SK-N-SH (cell line): Measurements from ENCODE around the gene CD180. TPM values are rescaled to one million over a fixed set of nuclear protein-coding genes. Genes with fewer than 3 reads are reported as not detected.

Experiments used
- CTCF ChIA-PET: fragments of 300-600, 350-600 bp; formaldehyde crosslinking; extraction: SDS; loops from one replicate; lab custom pipeline; 2021; lab: Yijun Ruan, JAX
- POLR2A ChIA-PET: fragments of 350-600 bp; sonication (Branson Sonifier 250); formaldehyde crosslinking; extraction: SDS; loops from one replicate; lab custom pipeline; 2020; ENCODE audit warnings: antibody characterized with exemption, inconsistent platforms; lab: Yijun Ruan, JAX
- DNase-seq: peaks from one replicate; pipeline ENCODE4 v3.0.0; 2012
- H2AFZ ChIP-seq: fragments of 200-600 bp; sonication (generic); 2 replicates; pipeline ENCODE4 v1.8.1; 2016; ENCODE audit warnings: antibody characterized with exemption, mild to moderate bottlenecking, low read depth
- H3F3A ChIP-seq: fragments of 200-600 bp; sonication (generic); replicated peaks from 2 replicates; pipeline ENCODE3; 2016; ENCODE audit warnings: antibody characterized with exemption, mild to moderate bottlenecking; ENCODE audit not compliant: insufficient read depth
- H3K27ac ChIP-seq, 2 experiments: fragments of 200-500 bp in 1 of 2; fragments of 200-600 bp in 1 of 2; sonication (Bioruptor generic) in 1 of 2; sonication (generic), shearing (Covaris generic) in 1 of 2; 2 replicates each; pipeline versions ENCODE4 v1.5.1 to v1.6.1; 2014 to 2016; ENCODE audit warnings: low read depth in 2 of 2, inconsistent platforms in 1 of 2, low read length in 1 of 2, mild to moderate bottlenecking in 1 of 2, mixed read lengths in 1 of 2
- H3K27me3 ChIP-seq: fragments of 200-600 bp; sonication (generic), shearing (Covaris generic); 2 replicates; pipeline ENCODE4 v1.6.1; 2016; ENCODE audit warnings: mixed run types; ENCODE audit not compliant: insufficient read depth
- H3K36me3 ChIP-seq, 2 experiments: fragments of 200-500 bp in 1 of 2; fragments of 200-600 bp in 1 of 2; sonication (Bioruptor generic) in 1 of 2; sonication (generic) in 1 of 2; replicated peaks in 1 of 2; 2 replicates each; pipeline versions ENCODE3 to v1.5.1; 2014 to 2016; ENCODE audit warnings: low read length in 1 of 2, mild to moderate bottlenecking in 1 of 2; ENCODE audit not compliant: insufficient read depth in 2 of 2, control insufficient read depth in 1 of 2
- H3K4me1 ChIP-seq, 2 experiments: fragments of 200-500 bp in 1 of 2; fragments of 200-600 bp in 1 of 2; sonication (Bioruptor generic) in 1 of 2; sonication (generic), shearing (Covaris generic) in 1 of 2; 2 replicates each; pipeline versions ENCODE4 v1.5.1 to v1.6.1; 2014 to 2016; ENCODE audit warnings: low read depth in 1 of 2, low read length in 1 of 2, mixed run types in 1 of 2; ENCODE audit not compliant: insufficient read depth in 2 of 2, control insufficient read depth in 1 of 2
- H3K4me2 ChIP-seq: fragments of 200-600 bp; sonication (generic), shearing (Covaris generic); 2 replicates; pipeline ENCODE4 v1.6.1; 2017; ENCODE audit warnings: mixed run types
- H3K4me3 ChIP-seq, 2 experiments: fragments of 200-500 bp in 1 of 2; fragments of 200-600 bp in 1 of 2; sonication (Bioruptor generic) in 1 of 2; sonication (generic), shearing (Covaris generic) in 1 of 2; 2 replicates each; pipeline versions ENCODE4 v1.5.1 to v1.8.1; 2014 to 2016; ENCODE audit warnings: low read depth in 2 of 2, inconsistent platforms in 1 of 2, low read length in 1 of 2, mild to moderate bottlenecking in 1 of 2, mixed read lengths in 1 of 2, moderate library complexity in 1 of 2
- H3K79me2 ChIP-seq: fragments of 200-600 bp; sonication (generic); 2 replicates; pipeline ENCODE4 v1.8.1; 2017; ENCODE audit warnings: mild to moderate bottlenecking; ENCODE audit not compliant: insufficient read depth
- H3K9ac ChIP-seq: fragments of 200-600 bp; sonication (generic); 2 replicates; pipeline ENCODE4 v1.6.1; 2017; ENCODE audit warnings: mixed run types
- H3K9me2 ChIP-seq: fragments of 200-600 bp; sonication (generic); 2 replicates; pipeline ENCODE4 v1.6.1; 2017; ENCODE audit warnings: mixed run types
- H3K9me3 ChIP-seq: fragments of 200-600 bp; sonication (generic); 2 replicates; pipeline ENCODE4 v1.6.1; 2017; ENCODE audit warnings: mixed run types, mild to moderate bottlenecking, moderate library complexity
- H4K20me1 ChIP-seq: fragments of 200-600 bp; sonication (generic); 2 replicates; pipeline ENCODE4 v1.6.1; 2017; ENCODE audit warnings: mild to moderate bottlenecking, mixed run types; ENCODE audit not compliant: insufficient read depth
- CHD2 ChIP-seq: fragments of 150-350 bp; IDR thresholded peaks from 2 replicates; pipeline ENCODE4 v1.6.1; 2018; ENCODE audit warnings: low read length; ENCODE audit not compliant: partially characterized antibody
- ELF1 ChIP-seq: IDR thresholded peaks from 2 replicates; pipeline ENCODE4 v1.4.0; 2012
- EP300 ChIP-seq, 2 experiments: IDR thresholded peaks; 2 replicates each; pipeline versions ENCODE4 v1.4.0 to v1.6.1; 2012; ENCODE audit warnings: borderline replicate concordance in 1 of 2, low read depth in 1 of 2, low read length in 1 of 2
- EZH2phosphoT487 ChIP-seq: fragments of 200-600 bp; sonication (generic); IDR thresholded peaks from 2 replicates; pipeline ENCODE4 v1.6.1; 2017; ENCODE audit warnings: low read depth, mixed run types, mild to moderate bottlenecking, antibody characterized with exemption, moderate library complexity, borderline replicate concordance
- FOXM1 ChIP-seq: IDR thresholded peaks from 2 replicates; pipeline ENCODE4 v1.4.0; 2012; ENCODE audit warnings: low read depth, mild to moderate bottlenecking
- GABPA ChIP-seq: IDR thresholded peaks from 2 replicates; pipeline ENCODE4 v1.4.0; 2012; ENCODE audit warnings: low read depth, mild to moderate bottlenecking
- GATA2 ChIP-seq: sonication (generic); formaldehyde crosslinking; IDR thresholded peaks from 2 replicates; pipeline ENCODE4 v1.5.0; 2020; ENCODE audit warnings: mild to moderate bottlenecking, missing genetic modification reagents
- NRF1 ChIP-seq: IDR thresholded peaks from 2 replicates; pipeline ENCODE4 v1.6.1; 2012; ENCODE audit warnings: low read depth, mild to moderate bottlenecking, low read length
- POLR2AphosphoS5 ChIP-seq: IDR thresholded peaks from 2 replicates; pipeline ENCODE4 v1.6.1; 2012; ENCODE audit warnings: low read depth, low read length
- RAD21 ChIP-seq: IDR thresholded peaks from 2 replicates; pipeline ENCODE4 v1.6.1; 2012; ENCODE audit warnings: mild to moderate bottlenecking, low read length
- SIN3A ChIP-seq: IDR thresholded peaks from 2 replicates; pipeline ENCODE4 v1.6.1; 2012; ENCODE audit warnings: low read depth, mild to moderate bottlenecking, low read length, moderate library complexity, borderline replicate concordance
- SMC3 ChIP-seq: IDR thresholded peaks from 2 replicates; pipeline ENCODE4 v1.6.1; 2012; ENCODE audit warnings: low read depth, low read length, improper control_type of control experiment
- TCF12 ChIP-seq: IDR thresholded peaks from 2 replicates; pipeline ENCODE4 v1.4.0; 2012
- TEAD4 ChIP-seq: IDR thresholded peaks from 2 replicates; pipeline ENCODE4 v1.4.0; 2012; ENCODE audit warnings: mild to moderate bottlenecking, borderline replicate concordance; ENCODE audit not compliant: insufficient read depth
- WGBS: methylation state at CpG from one replicate; pipeline ENCODE4 v1.1.6; 2017; ENCODE audit warnings: low lambda C conversion rate; 5-methylcytosine and 5-hydroxymethylcytosine counted together
- polyA plus RNA-seq, 3 experiments: library from polyadenylated mRNA; depleted of rRNA; stranded (reverse); fragments of >200 nt; gene quantifications; 2 replicates each; pipeline ENCODE4 v1.2.3, GENCODE V29; 2012
- TF ChIP-seq, protein P1 (sequence below): fragments of 200-600 bp; sonication (generic); IDR thresholded peaks from 2 replicates; pipeline ENCODE4 v1.6.1; 2017; ENCODE audit warnings: antibody characterized with exemption, mild to moderate bottlenecking, moderate library complexity
- TF ChIP-seq, protein P2 (sequence below): IDR thresholded peaks from 2 replicates; pipeline ENCODE4; 2012
- TF ChIP-seq, protein P3 (sequence below): IDR thresholded peaks from 2 replicates; pipeline ENCODE4 v1.6.1; 2012; ENCODE audit warnings: mild to moderate bottlenecking, low read depth, low read length, moderate library complexity

Gene CD180
- polyA plus RNA-seq, 1 of the 3 experiments (the other 2 are of a cell fraction): 0.02 TPM

DNA sequence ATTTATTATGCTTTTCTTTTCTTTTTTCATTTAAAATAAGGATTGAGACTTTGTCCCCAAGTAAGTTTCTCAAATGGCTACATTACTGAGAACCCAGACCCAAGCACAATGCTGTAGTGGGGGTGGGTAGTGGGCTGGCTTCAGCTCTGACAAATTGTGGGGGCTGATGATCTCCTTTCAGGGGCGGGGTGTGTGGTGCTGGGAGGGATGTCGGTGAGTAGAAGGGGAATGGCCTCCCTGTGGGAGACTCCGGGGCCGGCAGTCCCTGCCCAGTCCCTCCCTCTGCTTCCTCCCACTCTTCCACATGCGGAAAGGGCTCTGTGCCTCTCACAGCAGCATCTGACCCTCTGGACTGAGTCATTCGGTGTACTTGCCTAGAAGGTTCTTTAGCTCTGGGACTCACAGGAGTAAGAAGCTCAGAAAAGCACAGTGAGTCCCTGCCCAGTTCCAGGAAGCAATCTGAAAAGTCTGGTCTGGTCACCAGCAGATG lies 14.3 kb downstream of the CD180 start (continued):
- no peak for TF ChIP-seq SMC3

DNA sequence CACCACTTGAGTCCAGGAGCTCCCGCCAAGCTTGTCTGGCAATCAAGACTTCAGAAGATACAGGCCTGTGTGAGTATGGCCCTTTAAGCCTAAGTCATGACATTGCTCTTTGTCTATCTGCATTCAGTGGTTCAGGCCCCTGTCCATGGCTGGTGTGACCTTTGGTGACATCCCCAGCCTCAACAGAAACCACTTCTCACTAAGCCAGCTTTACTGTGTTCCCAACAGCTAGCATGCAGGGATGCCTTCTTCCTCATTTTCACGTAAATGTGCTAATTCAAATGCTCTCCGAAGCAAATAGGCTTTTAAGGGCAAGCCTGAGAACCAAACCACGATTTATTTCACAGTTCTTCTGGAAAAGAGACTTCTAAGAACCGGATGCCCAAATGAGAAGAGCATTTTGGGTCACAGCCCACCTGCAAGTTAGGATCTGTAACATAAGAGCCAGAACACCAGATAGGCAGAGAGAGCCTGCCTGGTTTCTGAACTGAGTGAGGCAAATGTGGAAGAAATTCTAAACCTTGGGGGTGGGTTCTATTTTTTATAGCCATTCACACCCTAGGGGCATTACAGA lies 14.9 kb downstream of the CD180 start:
- WGBS: 59% methylated on average over 5 of the region's 5 CpGs

DNA sequence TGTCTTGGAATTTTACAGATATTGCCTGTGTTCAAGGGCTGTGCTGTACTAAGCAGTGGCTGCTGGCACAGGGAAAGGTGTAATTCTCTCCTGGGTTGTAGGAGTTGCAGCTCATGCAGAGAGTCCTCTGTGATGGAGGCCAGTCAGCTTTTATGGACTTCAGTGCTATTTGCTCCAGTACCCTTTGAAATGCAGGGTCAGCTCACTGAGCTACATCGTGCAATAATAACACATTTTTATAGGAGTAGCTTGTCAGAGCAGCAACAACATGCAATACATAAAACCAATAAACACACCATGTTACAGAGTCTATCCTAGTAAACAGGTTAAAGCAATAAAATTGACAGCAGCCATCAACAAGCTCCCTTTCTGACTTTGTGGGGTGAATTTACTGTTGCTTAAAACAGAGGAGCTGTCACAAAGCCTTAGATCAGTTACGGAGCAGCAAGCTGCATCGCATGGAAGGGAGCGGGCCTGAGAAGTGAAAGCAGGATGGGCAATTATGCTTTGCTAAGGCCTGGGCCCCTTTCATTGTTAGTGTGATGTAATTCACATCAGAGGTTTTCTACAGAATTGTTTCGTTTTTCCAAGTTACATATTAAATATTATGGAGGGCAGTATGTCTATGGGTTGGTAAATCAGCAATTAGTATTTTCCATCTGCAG lies 16.8 kb downstream of the CD180 start:
- H3K27me3 ChIP-seq: no peaks in the 10 kb centered on the region
- no peak for DNase-seq
- no peak overlapping the region for H3K9ac ChIP-seq
- H3F3A ChIP-seq: no peaks in the 10 kb centered on the region
- no peaks in the 10 kb centered on the region for H4K20me1 ChIP-seq
- H3K4me1 ChIP-seq: no peaks in the 10 kb centered on the region; a peak in 2 of 4 replicates
- ChIA-PET CTCF (interaction anchor here (1.2 to 1.8 kb wide), 2 partner anchors 19 to 23 kb away, joined by 3 to 7 read pairs; no protein-coding TSS in a partner anchor), POLR2A (interaction anchor here (0.6 kb wide), 1 partner anchor 49 kb away, joined by 3 read pairs; no protein-coding TSS in a partner anchor)
- H3K9me2 ChIP-seq: no peaks in the 10 kb centered on the region
- H2AFZ ChIP-seq: no peak overlapping the region
- no peaks in the 10 kb centered on the region for H3K79me2 ChIP-seq
- WGBS: 82% methylated on average over 5 of the region's 5 CpGs
- H3K36me3 ChIP-seq: no peaks in the 10 kb centered on the region
- no peak overlapping the region for H3K4me2 ChIP-seq
- H3K27ac ChIP-seq: no peak overlapping the region
- H3K9me3 ChIP-seq: no peaks in the 10 kb centered on the region
- no peak overlapping the region for H3K4me3 ChIP-seq
- TF ChIP-seq, protein P1, sequence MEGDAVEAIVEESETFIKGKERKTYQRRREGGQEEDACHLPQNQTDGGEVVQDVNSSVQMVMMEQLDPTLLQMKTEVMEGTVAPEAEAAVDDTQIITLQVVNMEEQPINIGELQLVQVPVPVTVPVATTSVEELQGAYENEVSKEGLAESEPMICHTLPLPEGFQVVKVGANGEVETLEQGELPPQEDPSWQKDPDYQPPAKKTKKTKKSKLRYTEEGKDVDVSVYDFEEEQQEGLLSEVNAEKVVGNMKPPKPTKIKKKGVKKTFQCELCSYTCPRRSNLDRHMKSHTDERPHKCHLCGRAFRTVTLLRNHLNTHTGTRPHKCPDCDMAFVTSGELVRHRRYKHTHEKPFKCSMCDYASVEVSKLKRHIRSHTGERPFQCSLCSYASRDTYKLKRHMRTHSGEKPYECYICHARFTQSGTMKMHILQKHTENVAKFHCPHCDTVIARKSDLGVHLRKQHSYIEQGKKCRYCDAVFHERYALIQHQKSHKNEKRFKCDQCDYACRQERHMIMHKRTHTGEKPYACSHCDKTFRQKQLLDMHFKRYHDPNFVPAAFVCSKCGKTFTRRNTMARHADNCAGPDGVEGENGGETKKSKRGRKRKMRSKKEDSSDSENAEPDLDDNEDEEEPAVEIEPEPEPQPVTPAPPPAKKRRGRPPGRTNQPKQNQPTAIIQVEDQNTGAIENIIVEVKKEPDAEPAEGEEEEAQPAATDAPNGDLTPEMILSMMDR: no peak
- TF ChIP-seq GATA2 (CRISPR knock-in tag) (no peak), TEAD4 (no peak), RAD21 (no peak), POLR2AphosphoS5 (no peak), EZH2phosphoT487 (no peak), TCF12 (no peak), ELF1 (no peak), NRF1 (no peak), EP300 (IDR thresholded peaks at IDR 0.05; ENCODE audit: borderline replicate concordance in 1 of 2, low read depth in 1 of 2, low read length in 1 of 2) (no peak), SIN3A (no peak)
- TF ChIP-seq, protein P2, sequence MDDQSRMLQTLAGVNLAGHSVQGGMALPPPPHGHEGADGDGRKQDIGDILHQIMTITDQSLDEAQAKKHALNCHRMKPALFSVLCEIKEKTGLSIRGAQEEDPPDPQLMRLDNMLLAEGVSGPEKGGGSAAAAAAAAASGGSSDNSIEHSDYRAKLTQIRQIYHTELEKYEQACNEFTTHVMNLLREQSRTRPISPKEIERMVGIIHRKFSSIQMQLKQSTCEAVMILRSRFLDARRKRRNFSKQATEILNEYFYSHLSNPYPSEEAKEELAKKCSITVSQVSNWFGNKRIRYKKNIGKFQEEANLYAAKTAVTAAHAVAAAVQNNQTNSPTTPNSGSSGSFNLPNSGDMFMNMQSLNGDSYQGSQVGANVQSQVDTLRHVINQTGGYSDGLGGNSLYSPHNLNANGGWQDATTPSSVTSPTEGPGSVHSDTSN: no peak

More for the DNA sequence above, 14.9 kb downstream of the CD180 start:
- no peaks in the 10 kb centered on the region; a peak in 2 of 4 replicates for H3K4me1 ChIP-seq
- CTCF ChIA-PET: interaction anchor here (0.9 to 1.6 kb wide), 2 partner anchors 16 to 25 kb away, joined by 3 to 5 read pairs; no protein-coding TSS in a partner anchor
- no peak overlapping the region for H3K4me2 ChIP-seq
- H3K9me2 ChIP-seq: no peaks in the 10 kb centered on the region
- no peak overlapping the region for H3K27ac ChIP-seq
- no peak overlapping the region for H2AFZ ChIP-seq
- no peak overlapping the region for H3K9ac ChIP-seq
- TF ChIP-seq POLR2AphosphoS5 (no peak), SMC3 (no peak), GABPA (no peak), FOXM1 (no peak), CHD2 (no peak)
- TF ChIP-seq, protein P3, sequence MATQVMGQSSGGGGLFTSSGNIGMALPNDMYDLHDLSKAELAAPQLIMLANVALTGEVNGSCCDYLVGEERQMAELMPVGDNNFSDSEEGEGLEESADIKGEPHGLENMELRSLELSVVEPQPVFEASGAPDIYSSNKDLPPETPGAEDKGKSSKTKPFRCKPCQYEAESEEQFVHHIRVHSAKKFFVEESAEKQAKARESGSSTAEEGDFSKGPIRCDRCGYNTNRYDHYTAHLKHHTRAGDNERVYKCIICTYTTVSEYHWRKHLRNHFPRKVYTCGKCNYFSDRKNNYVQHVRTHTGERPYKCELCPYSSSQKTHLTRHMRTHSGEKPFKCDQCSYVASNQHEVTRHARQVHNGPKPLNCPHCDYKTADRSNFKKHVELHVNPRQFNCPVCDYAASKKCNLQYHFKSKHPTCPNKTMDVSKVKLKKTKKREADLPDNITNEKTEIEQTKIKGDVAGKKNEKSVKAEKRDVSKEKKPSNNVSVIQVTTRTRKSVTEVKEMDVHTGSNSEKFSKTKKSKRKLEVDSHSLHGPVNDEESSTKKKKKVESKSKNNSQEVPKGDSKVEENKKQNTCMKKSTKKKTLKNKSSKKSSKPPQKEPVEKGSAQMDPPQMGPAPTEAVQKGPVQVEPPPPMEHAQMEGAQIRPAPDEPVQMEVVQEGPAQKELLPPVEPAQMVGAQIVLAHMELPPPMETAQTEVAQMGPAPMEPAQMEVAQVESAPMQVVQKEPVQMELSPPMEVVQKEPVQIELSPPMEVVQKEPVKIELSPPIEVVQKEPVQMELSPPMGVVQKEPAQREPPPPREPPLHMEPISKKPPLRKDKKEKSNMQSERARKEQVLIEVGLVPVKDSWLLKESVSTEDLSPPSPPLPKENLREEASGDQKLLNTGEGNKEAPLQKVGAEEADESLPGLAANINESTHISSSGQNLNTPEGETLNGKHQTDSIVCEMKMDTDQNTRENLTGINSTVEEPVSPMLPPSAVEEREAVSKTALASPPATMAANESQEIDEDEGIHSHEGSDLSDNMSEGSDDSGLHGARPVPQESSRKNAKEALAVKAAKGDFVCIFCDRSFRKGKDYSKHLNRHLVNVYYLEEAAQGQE: no peak
- TF ChIP-seq, all 33 proteins: peak for 0
- no peaks in the 10 kb centered on the region for H3K79me2 ChIP-seq
- POLR2A ChIA-PET: no interaction called here
- no peak overlapping the region for H3K4me3 ChIP-seq
- no peaks in the 10 kb centered on the region for H4K20me1 ChIP-seq
- no peak for DNase-seq
- no peaks in the 10 kb centered on the region for H3K27me3 ChIP-seq
- H3K36me3 ChIP-seq: no peaks in the 10 kb centered on the region
- no peaks in the 10 kb centered on the region for H3K9me3 ChIP-seq
- no peaks in the 10 kb centered on the region for H3F3A ChIP-seq
